PC-3 (cell line): ENCODE measurements around the gene PRR14L. TPM values are rescaled to one million over a fixed set of nuclear protein-coding genes. Genes with fewer than 3 reads are reported as not detected.

Source experiments
- ATAC-seq: fragments of 200-7000 bp; cut with Tn5 transposase; 2 replicates; pipeline ENCODE4 v1.9.1; 2020; ENCODE audit warnings: mild to moderate bottlenecking, moderate library complexity
- BruUV-seq: library from RNA; stranded (reverse); fragments of 400-500 nt; replicated peaks from 2 replicates; lab custom pipeline; 2021; lab: Mats Ljungman, UMichigan
- CTCF ChIA-PET: fragments of 300-600 bp; sonication (Branson Sonifier 250); formaldehyde crosslinking; loops from one replicate; lab custom pipeline; 2022; ENCODE audit warnings: antibody characterized with exemption; lab: Charles Lee
- POLR2A ChIA-PET: fragments of 300-600 bp; sonication (Branson Sonifier 250); formaldehyde crosslinking; loops from one replicate; lab custom pipeline; 2022; ENCODE audit warnings: antibody characterized with exemption; ENCODE audit not compliant: unreplicated experiment; lab: Charles Lee
- DNase-seq: peaks from one replicate; pipeline ENCODE4 v3.0.0-alpha.2; 2015
- H2AFZ ChIP-seq: fragments of 300-600 bp; sonication (generic); 2 replicates; pipeline ENCODE4 v1.6.0; 2016; ENCODE audit warnings: antibody characterized with exemption, low read length
- H3F3A ChIP-seq: fragments of 300-600 bp; sonication (generic); one replicate; pipeline ENCODE4 v1.6.0; 2017; ENCODE audit warnings: antibody characterized with exemption, low read length, control low read depth, mild to moderate bottlenecking; ENCODE audit not compliant: unreplicated experiment
- H3K27ac ChIP-seq: fragments of 300-600 bp; sonication (generic); 2 replicates; pipeline ENCODE4 v1.5.1; 2016; ENCODE audit warnings: mild to moderate bottlenecking, low read length
- H3K27me3 ChIP-seq: fragments of 300-600 bp; sonication (generic); 2 replicates; pipeline ENCODE4 v1.6.1; 2016; ENCODE audit warnings: low read length, mixed read lengths
- H3K36me3 ChIP-seq: fragments of 300-600 bp; sonication (generic); 2 replicates; pipeline ENCODE4 v1.6.1; 2016; ENCODE audit warnings: low read depth, mixed run types, low read length, mixed read lengths
- H3K4me1 ChIP-seq: fragments of 300-600 bp; sonication (generic); 2 replicates; pipeline ENCODE4 v1.5.1; 2016; ENCODE audit warnings: low read length; ENCODE audit not compliant: insufficient read depth
- H3K4me2 ChIP-seq: fragments of 300-600 bp; sonication (generic); 2 replicates; pipeline ENCODE4 v1.6.0; 2016; ENCODE audit warnings: low read length
- H3K4me3 ChIP-seq: fragments of 300-600 bp; sonication (generic); 2 replicates; pipeline ENCODE4 v1.5.1; 2016; ENCODE audit warnings: mild to moderate bottlenecking, low read length, mixed read lengths
- H3K79me2 ChIP-seq: fragments of 300-600 bp; sonication (generic); 2 replicates; pipeline ENCODE4 v1.6.1; 2017; ENCODE audit warnings: low read length, mixed read lengths
- H3K9ac ChIP-seq: fragments of 300-600 bp; sonication (generic); 2 replicates; pipeline ENCODE4 v1.6.0; 2016; ENCODE audit warnings: mild to moderate bottlenecking, low read length
- H3K9me2 ChIP-seq: fragments of 300-600 bp; sonication (generic); replicated peaks from 2 replicates; pipeline ENCODE4 v1.6.1; 2016; ENCODE audit warnings: mixed run types, low read length, mixed read lengths
- H3K9me3 ChIP-seq: fragments of 300-600 bp; sonication (generic); 2 replicates; pipeline ENCODE4 v1.6.1; 2016; ENCODE audit warnings: low read length, mixed read lengths
- H4K20me1 ChIP-seq: fragments of 300-600 bp; sonication (generic); 2 replicates; pipeline ENCODE4 v1.6.1; 2016; ENCODE audit warnings: low read length, mixed read lengths
- EZH2 ChIP-seq: fragments of 300-600 bp; sonication (generic); IDR thresholded peaks from one replicate; pipeline ENCODE4 v1.6.1; 2017; ENCODE audit warnings: antibody characterized with exemption, mild to moderate bottlenecking, low read length; ENCODE audit not compliant: unreplicated experiment
- EZH2phosphoT487 ChIP-seq: fragments of 300-600 bp; sonication (generic); IDR thresholded peaks from 2 replicates; pipeline ENCODE4 v1.6.1; 2018; ENCODE audit warnings: mild to moderate bottlenecking, antibody characterized with exemption, low read length, borderline replicate concordance
- intact Hi-C: fragments of 100-400 bp; cut with micrococcal nuclease; formaldehyde crosslinking; loops from 2 replicates; pipeline ENCODE4 v1.9.0; 2023
- total RNA-seq: library from RNA; depleted of rRNA; stranded (reverse); fragments of >200 nt; gene quantifications from 2 replicates; pipeline ENCODE4 v1.2.3, GENCODE V29; 2014; rRNA removed
- TF ChIP-seq, protein P1 (sequence below): fragments of 300-600 bp; sonication (generic); conservative IDR thresholded peaks from 2 replicates; pipeline ENCODE4 v1.5.1; 2017; ENCODE audit warnings: antibody characterized with exemption, low read depth, mild to moderate bottlenecking, low read length

PRR14L gene
- total RNA-seq, 1 experiment from 2014 or later = 9.3 TPM

DNA sequence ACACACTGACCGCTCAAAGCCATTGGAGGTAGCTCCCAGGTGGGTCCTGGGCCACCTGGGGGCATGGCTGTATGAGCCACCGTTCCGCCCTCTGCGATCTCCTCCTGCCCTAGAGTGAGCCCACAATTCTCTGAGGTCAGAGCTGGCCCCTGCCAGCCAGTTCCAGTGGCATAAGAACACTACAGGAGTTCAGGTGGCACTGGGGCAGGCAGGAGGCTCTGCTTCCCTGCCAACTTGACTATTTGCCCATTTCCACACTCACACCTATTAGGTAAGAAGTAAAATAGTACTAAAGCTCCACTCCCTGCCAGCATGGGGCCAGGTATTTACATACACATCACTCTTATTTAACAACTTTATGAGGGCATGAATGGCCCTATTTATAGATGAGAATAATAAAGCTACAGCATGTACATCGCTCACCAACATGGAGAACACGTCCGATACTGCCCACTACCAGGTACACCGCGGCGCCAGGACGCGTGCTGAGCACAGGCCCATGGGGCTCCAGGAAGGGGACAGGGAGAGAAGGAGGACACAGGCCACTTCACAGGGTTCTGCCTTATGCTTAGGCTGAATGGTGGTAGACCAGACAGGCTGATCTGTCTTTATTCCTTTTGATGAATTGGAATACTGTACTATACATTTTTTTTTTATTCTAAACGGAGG is 114.2 kb downstream of the PRR14L start:
- BruUV-seq = no TSS peak
- H3K27ac ChIP-seq = no peak overlapping the region
- H3K27me3 ChIP-seq = no peaks in the 10 kb centered on the region
- H3K4me2 ChIP-seq = no peak overlapping the region
- intact Hi-C loops = loop anchor here (2.0 kb wide), 1 partner anchor 75 kb away; no protein-coding TSS in a partner anchor
- ChIA-PET CTCF (interaction anchor here (1.1 kb wide), 1 partner anchor 26 kb away, joined by 3 read pairs; the partner anchor contains the start of gene PISD), POLR2A (interaction anchor here (0.5 kb wide), 1 partner anchor 26 kb away, joined by 3 read pairs; the partner anchor contains the start of gene PISD)
- H3K36me3 ChIP-seq = no peaks in the 10 kb centered on the region
- ATAC-seq (peak; percentile 24; the same call in 1 of the 2 replicates), DNase-seq (no peak)
- H3K9me2 ChIP-seq = no peaks in the 10 kb centered on the region
- no peaks in the 10 kb centered on the region for H3K9me3 ChIP-seq
- peaks cover 58% of the 10 kb centered on the region for H3K79me2 ChIP-seq
- H4K20me1 ChIP-seq = no peaks in the 10 kb centered on the region
- H2AFZ ChIP-seq = no peak overlapping the region
- no peaks in the 10 kb centered on the region for H3F3A ChIP-seq
- H3K9ac ChIP-seq = no peak overlapping the region
- no peaks in the 10 kb centered on the region for H3K4me1 ChIP-seq
- TF ChIP-seq EZH2phosphoT487 (no peak), EZH2 (no peak)
- TF ChIP-seq, protein P1, sequence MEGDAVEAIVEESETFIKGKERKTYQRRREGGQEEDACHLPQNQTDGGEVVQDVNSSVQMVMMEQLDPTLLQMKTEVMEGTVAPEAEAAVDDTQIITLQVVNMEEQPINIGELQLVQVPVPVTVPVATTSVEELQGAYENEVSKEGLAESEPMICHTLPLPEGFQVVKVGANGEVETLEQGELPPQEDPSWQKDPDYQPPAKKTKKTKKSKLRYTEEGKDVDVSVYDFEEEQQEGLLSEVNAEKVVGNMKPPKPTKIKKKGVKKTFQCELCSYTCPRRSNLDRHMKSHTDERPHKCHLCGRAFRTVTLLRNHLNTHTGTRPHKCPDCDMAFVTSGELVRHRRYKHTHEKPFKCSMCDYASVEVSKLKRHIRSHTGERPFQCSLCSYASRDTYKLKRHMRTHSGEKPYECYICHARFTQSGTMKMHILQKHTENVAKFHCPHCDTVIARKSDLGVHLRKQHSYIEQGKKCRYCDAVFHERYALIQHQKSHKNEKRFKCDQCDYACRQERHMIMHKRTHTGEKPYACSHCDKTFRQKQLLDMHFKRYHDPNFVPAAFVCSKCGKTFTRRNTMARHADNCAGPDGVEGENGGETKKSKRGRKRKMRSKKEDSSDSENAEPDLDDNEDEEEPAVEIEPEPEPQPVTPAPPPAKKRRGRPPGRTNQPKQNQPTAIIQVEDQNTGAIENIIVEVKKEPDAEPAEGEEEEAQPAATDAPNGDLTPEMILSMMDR = no peak
- H3K4me3 ChIP-seq = no peak overlapping the region

DNA sequence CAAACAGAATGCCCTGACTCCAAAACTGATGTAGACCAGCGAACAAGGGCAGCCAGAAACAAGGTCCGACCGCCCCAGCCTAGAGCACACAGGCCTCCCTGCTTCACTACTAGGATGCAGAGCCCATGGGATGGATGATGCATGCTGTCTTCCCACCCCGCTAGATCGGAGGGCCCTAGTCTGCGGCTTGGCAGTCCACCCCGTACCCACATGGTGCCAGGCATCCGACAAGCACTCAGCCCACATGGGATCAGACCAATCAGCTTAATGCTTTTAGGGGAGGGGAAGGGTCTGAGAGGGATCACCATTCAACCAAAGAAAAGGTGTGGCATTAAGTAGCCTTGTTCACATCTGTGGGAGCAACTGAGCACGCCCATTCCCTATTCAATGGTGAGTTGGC is 118.5 kb downstream of the PRR14L start:
- TSS peak; percentile 61 for BruUV-seq
- Histone ChIP-seq H3F3A (no peaks in the 10 kb centered on the region), H3K9me3 (no peaks in the 10 kb centered on the region), H3K4me3 (no peak overlapping the region), H3K27me3 (no peaks in the 10 kb centered on the region), H3K4me2 (peak overlapping the region; percentile 84; the same call in 1 of the 2 replicates), H3K79me2 (peaks cover 65% of the 10 kb centered on the region), H2AFZ (no peak overlapping the region), H3K9ac (no peak overlapping the region), H3K36me3 (no peaks in the 10 kb centered on the region), H3K4me1 (no peaks in the 10 kb centered on the region; the same call in 1 of the 2 replicates), H3K9me2 (no peaks in the 10 kb centered on the region), H4K20me1 (peaks cover 9% of the 10 kb centered on the region; the same call in 1 of the 2 replicates), H3K27ac (no peak overlapping the region)
- DNase-seq (no peak), ATAC-seq (no peak)
- ChIA-PET CTCF (interaction anchor here (1.6 kb wide), 1 partner anchor 75 kb away, joined by 7 read pairs; no protein-coding TSS in a partner anchor), POLR2A (no interaction called here)
- intact Hi-C loops = loop anchor here (5.0 kb wide), 1 partner anchor 179 kb away; no protein-coding TSS in a partner anchor
- TF ChIP-seq EZH2 (no peak), EZH2phosphoT487 (no peak)
- TF ChIP-seq, protein P1 = no peak

Other genes with a start within 250 kb of the PRR14L start
- gene PISD, start 87.9 kb downstream of the PRR14L start, total RNA-seq = 36.0 and 50.5 TPM in 2 replicates
- 7.9 and 8.3 TPM in 2 replicates for gene DEPDC5, start 3.9 kb upstream of the PRR14L start, total RNA-seq
- gene YWHAH, start 194.4 kb upstream of the PRR14L start, total RNA-seq = 75.0 and 95.7 TPM in 2 replicates